ENCODE data around the gene RELN. TPM values are rescaled to one million over a fixed set of nuclear protein-coding genes. Genes with fewer than 3 reads are reported as not detected.
"Not testable (repeated sequence)": the region's sequence is repeated elsewhere in the genome, so short reads cannot be mapped to it uniquely, and the experiment has no call there.

RELN gene
- total RNA-seq, result under 1 TPM in 3 of 4 donors, not detected in 1; 0.02 to 0.73 (median 0.39) TPM

GRCh38 chr7:103989200-103989784 lies at the start of gene RELN:
Gene RELN, minus strand, starts transcription at chr7:103989658. Its CDS starts 302 bp downstream, at chr7:103989356.
- TF ChIP-seq CTCF (IDR thresholded peaks at IDR 0.05 in 4 of 5, conservative IDR thresholded peaks at IDR 0.05 in 1 of 5) (no peak), POLR2A (IDR thresholded peaks at IDR 0.05) (no peak)
- Histone ChIP-seq H3K4me1 (peaks cover 10 to 18% of the 10 kb centered on the region in 2 donors), H3K27me3 (peaks cover 15 to 18% (median 16%) of the 10 kb centered on the region in 3 donors), H3K4me3 (peak within 1 kb of the TSS; percentile 46 to 56 (median 50)), H3K9me3 (no peaks in the 10 kb centered on the region), H3K27ac (peak within 1 kb of the TSS in 1 of 4 donors; percentile 4), H3K36me3 (no peaks in the 10 kb centered on the region)
- DNase-seq, result no peak
- intact Hi-C loops (cut with DNase I; ENCODE audit: low total_unique reads), result no loop called here
- in situ Hi-C loops (cut with MboI; ENCODE audit: low sequenced_read_pairs in 4 of 4), result no loop called here
- ATAC-seq, result no peak

- H3K27me3 ChIP-seq, result no peaks in the 10 kb centered on the region
- H3K9me3 ChIP-seq, result no peaks in the 10 kb centered on the region
- in situ Hi-C loops (cut with MboI; ENCODE audit: low sequenced_read_pairs in 4 of 4) (no loop called here), intact Hi-C loops (cut with DNase I; ENCODE audit: low total_unique reads) (no loop called here)
- TF ChIP-seq POLR2A (IDR thresholded peaks at IDR 0.05) (no peak), CTCF (IDR thresholded peaks at IDR 0.05 in 4 of 5, conservative IDR thresholded peaks at IDR 0.05 in 1 of 5) (no peak)
- no peak for ATAC-seq
- H3K36me3 ChIP-seq, result no peaks in the 10 kb centered on the region
- no peak overlapping the region for H3K4me3 ChIP-seq
- no peak for DNase-seq
- no peaks in the 10 kb centered on the region for H3K4me1 ChIP-seq
- H3K27ac ChIP-seq, result no peak overlapping the region
Measured at GRCh38 chr7:104038136-104038535, 48.7 kb upstream of the RELN start.

- intact Hi-C loops (cut with DNase I; ENCODE audit: low total_unique reads); in situ Hi-C loops (cut with MboI; ENCODE audit: low sequenced_read_pairs in 4 of 4); H3K4me3 ChIP-seq; H3K9me3 ChIP-seq; H3K27me3 ChIP-seq; ATAC-seq; DNase-seq; H3K27ac ChIP-seq; H3K4me1 ChIP-seq; H3K36me3 ChIP-seq: not testable (repeated sequence)
Measured at GRCh38 chr7:104036889-104037288, 47.4 kb upstream of the RELN start.

DNA sequence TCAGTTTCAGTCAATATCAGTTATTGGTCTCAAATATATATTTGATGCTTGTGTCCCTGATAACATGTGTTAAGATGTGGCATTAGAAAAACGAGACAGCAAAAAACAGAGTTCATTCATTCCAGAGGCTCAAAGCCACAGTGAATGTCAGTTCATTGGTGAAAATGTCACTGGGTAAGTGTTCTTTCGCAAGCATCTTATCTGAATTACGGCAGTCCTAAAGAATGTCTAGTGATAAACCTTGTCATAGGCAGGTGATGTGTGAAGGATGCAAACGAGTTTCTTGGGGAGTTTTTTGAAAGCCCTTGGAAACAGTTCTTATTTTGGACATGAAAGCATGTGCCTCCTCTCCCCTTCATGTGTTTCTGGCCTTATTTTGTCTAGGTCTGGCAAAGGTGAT lies 45.9 kb upstream of the RELN start:
- DNase-seq (no peak), ATAC-seq (no peak)
- in situ Hi-C loops (cut with MboI; ENCODE audit: low sequenced_read_pairs in 4 of 4) (no loop called here), intact Hi-C loops (cut with DNase I; ENCODE audit: low total_unique reads) (no loop called here)
- no peak overlapping the region for H3K27ac ChIP-seq
- H3K27me3 ChIP-seq, result no peaks in the 10 kb centered on the region
- no peaks in the 10 kb centered on the region for H3K9me3 ChIP-seq
- H3K4me3 ChIP-seq, result no peak overlapping the region
- H3K36me3 ChIP-seq, result no peaks in the 10 kb centered on the region
- TF ChIP-seq POLR2A (IDR thresholded peaks at IDR 0.05) (no peak), CTCF (IDR thresholded peaks at IDR 0.05 in 4 of 5, conservative IDR thresholded peaks at IDR 0.05 in 1 of 5) (no peak)
- no peaks in the 10 kb centered on the region for H3K4me1 ChIP-seq

- no peaks in the 10 kb centered on the region for H3K36me3 ChIP-seq
- in situ Hi-C loops (cut with MboI; ENCODE audit: low sequenced_read_pairs in 4 of 4) (no loop called here), intact Hi-C loops (cut with DNase I; ENCODE audit: low total_unique reads) (no loop called here)
- H3K27ac ChIP-seq, result no peak overlapping the region
- no peak for DNase-seq
- no peaks in the 10 kb centered on the region for H3K4me1 ChIP-seq
- H3K27me3 ChIP-seq, result no peaks in the 10 kb centered on the region
- TF ChIP-seq POLR2A (IDR thresholded peaks at IDR 0.05) (no peak), CTCF (IDR thresholded peaks at IDR 0.05 in 4 of 5, conservative IDR thresholded peaks at IDR 0.05 in 1 of 5) (no peak)
- H3K9me3 ChIP-seq, result no peaks in the 10 kb centered on the region
- H3K4me3 ChIP-seq, result no peak overlapping the region
- no peak for ATAC-seq
Measured at GRCh38 chr7:104034679-104035078, 45.2 kb upstream of the RELN start.

All from gastrocnemius medialis (tissue), 4 donors.